Body of pancreas (tissue), 4 donors: ENCODE measurements around the gene ECHS1. TPM values are rescaled to one million over a fixed set of nuclear protein-coding genes. Genes with fewer than 3 reads are reported as not detected.

Experiments
- ATAC-seq: fragments of 150-250 bp; one replicate; pipeline ENCODE4 v1.9.1; 2016
- DNase-seq, 4 donors: peaks; one replicate each; pipeline ENCODE4 v3.0.0-alpha.2; 2019
- H3K27ac ChIP-seq, 4 donors: fragments of 200-600 bp; sonication (generic); 1 replicate in 3 of 4; 2 replicates in 1 of 4; pipeline versions ENCODE4 v1.5.1 to v1.6.1; 2016 to 2019; ENCODE audit warnings: mild to moderate bottlenecking in 1 of 4, mixed read lengths in 1 of 4, moderate library complexity in 1 of 4
- H3K27me3 ChIP-seq, 2 donors: fragments of 200-600 bp; sonication (generic); one replicate each; pipeline ENCODE4 v1.6.0; 2016; ENCODE audit warnings: mild to moderate bottlenecking in 1 of 2
- H3K36me3 ChIP-seq, 2 donors: fragments of 200-600 bp; sonication (generic); replicated peaks in 1 of 2; 2 replicates each; pipeline ENCODE4 v1.5.1; 2016; ENCODE audit warnings: low read depth in 2 of 2; ENCODE audit not compliant: insufficient read depth in 1 of 2
- H3K4me1 ChIP-seq: fragments of 200-600 bp; sonication (generic); one replicate; pipeline ENCODE4 v1.6.0; 2016
- H3K4me3 ChIP-seq, 2 donors: fragments of 200-600 bp; sonication (generic); 1 replicate in 1 of 2; 2 replicates in 1 of 2; pipeline ENCODE4 v1.5.1; 2016 to 2019
- H3K9me3 ChIP-seq, 3 donors: fragments of 200-600 bp; sonication (generic); 1 replicate in 2 of 3; 2 replicates in 1 of 3; pipeline ENCODE4 v1.5.1; 2016
- POLR2A ChIP-seq, 3 donors: fragments of 450-650 bp; IDR thresholded peaks; one replicate each; pipeline ENCODE4 v1.6.1; 2016; ENCODE audit warnings: antibody characterized with exemption in 3 of 3, mild to moderate bottlenecking in 2 of 3
- WGBS, 2 donors: methylation state at CpG; one replicate each; pipeline ENCODE4 v1.1.5; 2017; 5-methylcytosine and 5-hydroxymethylcytosine counted together
- intact Hi-C: fragments of 100-400 bp; cut with DNase I; formaldehyde crosslinking; loops from one replicate; pipeline ENCODE4 v1.15.1; 2023
- total RNA-seq, 2 donors: library from RNA; depleted of rRNA; stranded (reverse); fragments of >200 nt; gene quantifications; one replicate each; pipeline ENCODE4 v1.1.0, GENCODE V29; 2016
- TF ChIP-seq, protein P1 (sequence below), 7 experiments: fragments of 450-650 bp in 4 of 7; fragments of 200-600 bp in 3 of 7; sonication (generic) in 3 of 7; IDR thresholded peaks; one replicate each; pipeline ENCODE4 v1.5.1; 2016 to 2019; ENCODE audit warnings: antibody characterized with exemption in 7 of 7

Gene ECHS1
- total RNA-seq, 2 donors from 2014 or later, result 44.4 to 71.9 TPM

GRCh38 chr10:133366751-133367150, 6.4 kb downstream of the ECHS1 start:
- no peak overlapping the region for H3K4me3 ChIP-seq
- H3K27me3 ChIP-seq, result no peaks in the 10 kb centered on the region
- no peaks in the 10 kb centered on the region for H3K9me3 ChIP-seq
- peaks cover 25 to 30% of the 10 kb centered on the region in 2 donors for H3K36me3 ChIP-seq
- intact Hi-C loops, result no loop called here
- WGBS, 2 donors, result 94 to 96% methylated on average over 3 to 10 of the region's 13 CpGs
- no peak for ATAC-seq
- no peak for DNase-seq
- H3K27ac ChIP-seq, result no peak overlapping the region
- no peak for TF ChIP-seq POLR2A (IDR thresholded peaks at IDR 0.05)
- TF ChIP-seq, protein P1, sequence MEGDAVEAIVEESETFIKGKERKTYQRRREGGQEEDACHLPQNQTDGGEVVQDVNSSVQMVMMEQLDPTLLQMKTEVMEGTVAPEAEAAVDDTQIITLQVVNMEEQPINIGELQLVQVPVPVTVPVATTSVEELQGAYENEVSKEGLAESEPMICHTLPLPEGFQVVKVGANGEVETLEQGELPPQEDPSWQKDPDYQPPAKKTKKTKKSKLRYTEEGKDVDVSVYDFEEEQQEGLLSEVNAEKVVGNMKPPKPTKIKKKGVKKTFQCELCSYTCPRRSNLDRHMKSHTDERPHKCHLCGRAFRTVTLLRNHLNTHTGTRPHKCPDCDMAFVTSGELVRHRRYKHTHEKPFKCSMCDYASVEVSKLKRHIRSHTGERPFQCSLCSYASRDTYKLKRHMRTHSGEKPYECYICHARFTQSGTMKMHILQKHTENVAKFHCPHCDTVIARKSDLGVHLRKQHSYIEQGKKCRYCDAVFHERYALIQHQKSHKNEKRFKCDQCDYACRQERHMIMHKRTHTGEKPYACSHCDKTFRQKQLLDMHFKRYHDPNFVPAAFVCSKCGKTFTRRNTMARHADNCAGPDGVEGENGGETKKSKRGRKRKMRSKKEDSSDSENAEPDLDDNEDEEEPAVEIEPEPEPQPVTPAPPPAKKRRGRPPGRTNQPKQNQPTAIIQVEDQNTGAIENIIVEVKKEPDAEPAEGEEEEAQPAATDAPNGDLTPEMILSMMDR (IDR thresholded peaks at IDR 0.05), result no peak
- H3K4me1 ChIP-seq, result peaks cover 6% of the 10 kb centered on the region

- intact Hi-C loops, result no loop called here
Observed at GRCh38 chr10:133366130-133366478, 7.0 kb downstream of the ECHS1 start.

DNA sequence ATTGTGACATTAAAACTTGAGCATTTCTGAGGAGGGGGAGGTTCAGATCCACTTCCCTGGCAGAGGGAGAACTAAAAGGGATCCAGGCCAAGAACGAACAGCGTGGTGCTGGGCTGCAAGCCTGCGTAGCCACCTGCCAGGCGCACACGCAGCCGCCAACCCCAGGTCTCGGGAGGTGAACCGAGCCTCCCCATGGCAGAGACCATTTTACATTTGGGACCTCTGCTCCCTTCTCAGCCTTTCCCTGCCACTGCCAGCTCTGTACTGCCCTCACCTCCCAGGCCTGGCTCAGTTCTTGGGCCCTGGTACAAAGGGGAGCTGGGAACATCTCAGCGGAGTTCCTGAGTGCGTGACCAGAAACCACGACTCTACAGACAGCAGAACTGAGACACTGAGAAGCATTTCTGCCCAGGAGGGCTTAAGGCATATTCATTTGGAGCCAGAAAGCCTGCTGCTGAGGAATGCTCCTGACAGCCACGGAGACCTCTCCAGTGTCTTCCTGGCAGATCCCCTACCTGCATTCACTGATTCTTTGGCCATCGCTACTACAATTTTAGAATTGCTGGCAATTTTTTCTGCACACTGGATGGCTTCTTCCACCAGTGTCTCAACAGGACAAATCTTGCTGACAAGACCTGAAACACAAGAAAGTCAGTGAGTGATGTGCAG, 7.6 kb downstream of the ECHS1 start:
- TF ChIP-seq, protein P1 (IDR thresholded peaks at IDR 0.05), result no peak
- TF ChIP-seq POLR2A (IDR thresholded peaks at IDR 0.05), result no peak
- no peak for DNase-seq
- intact Hi-C loops, result no loop called here
- 87 to 89% methylated on average over 8 to 13 of the region's 13 CpGs for WGBS, 2 donors
- Histone ChIP-seq H3K4me3 (no peak overlapping the region), H3K9me3 (no peaks in the 10 kb centered on the region), H3K27ac (no peak overlapping the region), H3K4me1 (peaks cover 5% of the 10 kb centered on the region), H3K36me3 (peaks cover 25 to 30% of the 10 kb centered on the region in 2 donors), H3K27me3 (no peaks in the 10 kb centered on the region)
- ATAC-seq, result no peak

More at GRCh38 chr10:133366130-133366478, 7.0 kb downstream of the ECHS1 start:
- ATAC-seq (no peak), DNase-seq (no peak)
- H3K27ac ChIP-seq, result no peak overlapping the region
- H3K9me3 ChIP-seq, result no peaks in the 10 kb centered on the region
- H3K27me3 ChIP-seq, result no peaks in the 10 kb centered on the region
- WGBS, 2 donors, result 88 to 100% methylated on average over 5 to 17 of the region's 17 CpGs
- peaks cover 25 to 30% of the 10 kb centered on the region in 2 donors for H3K36me3 ChIP-seq
- H3K4me1 ChIP-seq, result peaks cover under 1% of the 10 kb centered on the region
- H3K4me3 ChIP-seq, result no peak overlapping the region
- TF ChIP-seq, protein P1 (IDR thresholded peaks at IDR 0.05), result no peak

GRCh38 chr10:133364645-133365431, 8.3 kb downstream of the ECHS1 start:
- ATAC-seq (no peak), DNase-seq (no peak)
- Histone ChIP-seq H3K4me3 (no peak overlapping the region), H3K36me3 (peaks cover 25 to 30% of the 10 kb centered on the region in 2 donors), H3K27ac (no peak overlapping the region), H3K27me3 (no peaks in the 10 kb centered on the region), H3K4me1 (peaks cover 13% of the 10 kb centered on the region), H3K9me3 (no peaks in the 10 kb centered on the region)
- WGBS, 2 donors, result 88 to 89% methylated on average over 21 to 29 of the region's 29 CpGs
- TF ChIP-seq POLR2A (IDR thresholded peaks at IDR 0.05), result no peak
- TF ChIP-seq, protein P1 (IDR thresholded peaks at IDR 0.05), result no peak
- intact Hi-C loops, result no loop called here
